Upper lobe of right lung (tissue), 1 donor: Measurements from ENCODE around the gene IL21R. TPM values are rescaled to one million over a fixed set of nuclear protein-coding genes. Genes with fewer than 3 reads are reported as not detected.

Experiments
- ATAC-seq: fragments of 200-7000 bp; cut with Tn5 transposase; one replicate; pipeline ENCODE4 v1.9.1; 2020; ENCODE audit warnings: mild to moderate bottlenecking, moderate library complexity
- DNase-seq: peaks from one replicate; pipeline ENCODE4 v3.0.0-alpha.2; 2020
- H3K27ac ChIP-seq: fragments of 200-600 bp; one replicate; pipeline ENCODE4 v1.8.0; 2022
- H3K27me3 ChIP-seq: fragments of 200-600 bp; one replicate; pipeline ENCODE4 v1.8.0; 2022; ENCODE audit warnings: mild to moderate bottlenecking
- H3K36me3 ChIP-seq: fragments of 200-600 bp; one replicate; pipeline ENCODE4 v1.8.0; 2022
- H3K4me1 ChIP-seq: fragments of 200-600 bp; one replicate; pipeline ENCODE4 v1.8.0; 2022
- H3K4me3 ChIP-seq: fragments of 200-600 bp; one replicate; pipeline ENCODE4 v1.8.0; 2022; ENCODE audit warnings: mild to moderate bottlenecking
- H3K9me3 ChIP-seq: fragments of 200-600 bp; one replicate; pipeline ENCODE4 v1.8.0; 2022
- intact Hi-C: fragments of 100-400 bp; cut with DNase I; formaldehyde crosslinking; loops from one replicate; pipeline ENCODE4 v1.11.0; 2022
- total RNA-seq: library from RNA; stranded (reverse); fragmentation: NEBNext Ultra II Directional; extraction: Animal tissue kit (Norgen Biotek cat#: 25700); gene quantifications from one replicate; pipeline ENCODE4 v1.2.1, GENCODE V29; 2021
- TF ChIP-seq, protein P1 (sequence below): fragments of 200-600 bp; IDR thresholded peaks from one replicate; pipeline ENCODE4 v1.8.0; 2022; ENCODE audit warnings: antibody characterized with exemption
- donor health status: DM: no; HTN: yes; CAD: no; lungs with severe emphysema.

The IL21R gene
- total RNA-seq, 1 donor from 2014 or later, result 3.9 TPM

DNA sequence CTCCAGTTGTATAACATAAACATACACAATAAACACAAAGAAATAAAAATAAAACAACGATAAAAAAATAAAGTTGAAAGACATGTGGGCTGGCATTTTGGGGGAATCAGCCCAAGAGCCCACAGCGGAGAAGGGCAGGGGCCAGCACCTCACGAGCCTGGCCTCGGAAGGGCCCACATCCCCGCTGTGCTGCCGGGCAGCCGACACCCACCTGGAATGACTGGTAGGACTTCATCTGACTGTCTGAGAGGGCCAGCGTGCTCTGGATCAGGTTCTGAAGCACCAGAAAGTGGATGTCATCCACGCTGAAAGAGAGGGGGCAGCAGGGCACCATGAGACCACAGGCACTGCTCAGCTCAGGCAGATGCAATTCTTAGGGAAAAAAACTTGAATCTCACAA is 74.3 kb downstream of the IL21R start:
- Histone ChIP-seq H3K36me3 (peaks cover 96% of the 10 kb centered on the region), H3K4me3 (no peak overlapping the region), H3K4me1 (no peaks in the 10 kb centered on the region), H3K27ac (no peak overlapping the region), H3K27me3 (no peaks in the 10 kb centered on the region), H3K9me3 (no peaks in the 10 kb centered on the region)
- DNase-seq, result no peak
- TF ChIP-seq, protein P1, sequence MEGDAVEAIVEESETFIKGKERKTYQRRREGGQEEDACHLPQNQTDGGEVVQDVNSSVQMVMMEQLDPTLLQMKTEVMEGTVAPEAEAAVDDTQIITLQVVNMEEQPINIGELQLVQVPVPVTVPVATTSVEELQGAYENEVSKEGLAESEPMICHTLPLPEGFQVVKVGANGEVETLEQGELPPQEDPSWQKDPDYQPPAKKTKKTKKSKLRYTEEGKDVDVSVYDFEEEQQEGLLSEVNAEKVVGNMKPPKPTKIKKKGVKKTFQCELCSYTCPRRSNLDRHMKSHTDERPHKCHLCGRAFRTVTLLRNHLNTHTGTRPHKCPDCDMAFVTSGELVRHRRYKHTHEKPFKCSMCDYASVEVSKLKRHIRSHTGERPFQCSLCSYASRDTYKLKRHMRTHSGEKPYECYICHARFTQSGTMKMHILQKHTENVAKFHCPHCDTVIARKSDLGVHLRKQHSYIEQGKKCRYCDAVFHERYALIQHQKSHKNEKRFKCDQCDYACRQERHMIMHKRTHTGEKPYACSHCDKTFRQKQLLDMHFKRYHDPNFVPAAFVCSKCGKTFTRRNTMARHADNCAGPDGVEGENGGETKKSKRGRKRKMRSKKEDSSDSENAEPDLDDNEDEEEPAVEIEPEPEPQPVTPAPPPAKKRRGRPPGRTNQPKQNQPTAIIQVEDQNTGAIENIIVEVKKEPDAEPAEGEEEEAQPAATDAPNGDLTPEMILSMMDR, result no peak
- no peak for ATAC-seq
- intact Hi-C loops, result no loop called here

DNA sequence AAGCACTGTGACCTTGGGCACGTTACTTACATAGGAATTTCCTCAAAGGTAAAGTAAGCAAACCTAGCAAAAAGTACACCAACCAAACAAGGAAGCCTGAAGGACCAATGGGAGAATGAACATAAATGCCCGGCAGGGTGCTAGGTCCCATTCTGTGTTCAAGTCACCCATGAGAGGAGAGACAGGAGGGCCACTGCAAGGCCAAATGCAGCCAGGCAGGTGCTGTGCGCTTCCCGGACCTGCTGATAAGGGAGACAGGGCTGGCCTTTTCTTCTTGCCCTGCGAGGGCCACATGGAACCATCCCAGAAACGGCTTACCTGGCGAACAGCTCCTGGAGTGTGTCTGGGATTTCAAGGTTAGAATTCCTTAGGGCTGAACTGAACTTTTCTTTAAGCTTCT is 78.8 kb downstream of the IL21R start:
- peaks cover 99% of the 10 kb centered on the region for H3K36me3 ChIP-seq
- intact Hi-C loops, result no loop called here
- ATAC-seq, result no peak
- no peak overlapping the region for H3K4me3 ChIP-seq
- no peaks in the 10 kb centered on the region for H3K9me3 ChIP-seq
- no peak for DNase-seq
- no peaks in the 10 kb centered on the region for H3K27me3 ChIP-seq
- no peaks in the 10 kb centered on the region for H3K4me1 ChIP-seq
- TF ChIP-seq, protein P1, result no peak
- no peak overlapping the region for H3K27ac ChIP-seq

- H3K36me3 ChIP-seq, result peaks cover 99% of the 10 kb centered on the region
- intact Hi-C loops, result no loop called here
Measured at GRCh38 chr16:27481282-27481934, 79.4 kb downstream of the IL21R start.

DNA sequence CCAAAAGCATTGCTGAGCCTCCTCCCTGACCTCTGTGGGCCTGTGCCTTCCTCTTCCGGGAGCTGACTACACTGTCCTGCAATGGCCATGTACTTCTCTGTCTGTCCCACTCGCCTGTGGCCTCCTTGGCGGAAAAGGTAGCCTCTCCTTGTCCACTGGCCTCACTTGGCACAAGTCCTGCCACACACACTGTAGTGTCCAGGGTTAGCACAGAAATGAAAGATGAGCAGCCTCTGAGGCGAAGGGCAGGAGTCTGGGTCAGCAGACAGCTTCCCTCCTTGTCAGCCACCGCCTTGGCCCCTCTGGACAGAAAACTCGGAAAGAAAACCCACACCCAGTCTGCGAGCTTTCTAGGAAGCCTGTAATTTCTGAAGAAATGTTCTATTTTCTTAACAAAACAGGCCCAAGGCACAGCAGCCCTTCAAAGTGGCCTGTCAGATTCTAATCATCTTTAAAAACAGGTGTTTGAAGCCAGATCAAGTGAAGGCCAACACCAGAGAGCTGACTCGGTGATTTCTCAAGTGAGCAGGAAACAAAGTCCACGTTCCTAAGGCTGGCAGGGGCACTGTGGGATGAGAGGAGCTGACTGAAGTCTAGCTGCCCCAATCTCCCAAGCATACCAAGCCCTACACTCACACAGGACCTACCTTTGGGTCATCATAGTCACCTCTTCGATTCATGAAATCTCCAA is 80.6 kb downstream of the IL21R start:
- TF ChIP-seq, protein P1, result no peak
- no peak overlapping the region for H3K27ac ChIP-seq
- ATAC-seq (no peak), DNase-seq (no peak)
- no peaks in the 10 kb centered on the region for H3K9me3 ChIP-seq
- H3K4me1 ChIP-seq, result no peaks in the 10 kb centered on the region
- intact Hi-C loops, result no loop called here
- no peaks in the 10 kb centered on the region for H3K27me3 ChIP-seq
- peaks cover 99% of the 10 kb centered on the region for H3K36me3 ChIP-seq
- H3K4me3 ChIP-seq, result no peak overlapping the region

More at GRCh38 chr16:27481282-27481934, 79.4 kb downstream of the IL21R start:
- no peak for DNase-seq
- peak; percentile 8 for ATAC-seq
- Histone ChIP-seq H3K4me3 (no peak overlapping the region), H3K27me3 (no peaks in the 10 kb centered on the region), H3K9me3 (no peaks in the 10 kb centered on the region), H3K4me1 (no peaks in the 10 kb centered on the region), H3K27ac (no peak overlapping the region)
- TF ChIP-seq, protein P1, result no peak

DNA sequence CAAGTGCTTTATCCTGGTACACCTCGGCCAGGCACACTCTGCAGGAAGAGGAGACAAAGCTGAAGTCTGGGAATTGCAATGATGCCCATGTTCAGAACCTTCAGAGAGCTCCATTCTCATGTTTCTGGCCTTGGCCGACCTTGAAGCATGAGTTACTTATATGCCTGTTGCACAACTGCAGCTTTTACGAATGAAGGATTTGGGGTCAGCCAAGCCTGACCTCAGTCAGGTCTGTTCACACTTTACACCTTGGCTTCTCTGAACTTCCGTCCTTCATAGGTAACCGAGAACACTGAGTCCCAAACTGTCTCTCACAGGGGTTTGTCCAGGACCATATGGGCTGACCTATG is 81.1 kb downstream of the IL21R start:
- no peak overlapping the region for H3K27ac ChIP-seq
- no peaks in the 10 kb centered on the region for H3K27me3 ChIP-seq
- TF ChIP-seq, protein P1, result no peak
- no peaks in the 10 kb centered on the region for H3K4me1 ChIP-seq
- no peaks in the 10 kb centered on the region for H3K9me3 ChIP-seq
- peaks cover 99% of the 10 kb centered on the region for H3K36me3 ChIP-seq
- no peak for DNase-seq
- intact Hi-C loops, result no loop called here
- no peak overlapping the region for H3K4me3 ChIP-seq
- no peak for ATAC-seq
